Spinal cord (tissue), 10 donors: ENCODE measurements around the gene BCAS4. TPM values are rescaled to one million over a fixed set of nuclear protein-coding genes. Genes with fewer than 3 reads are reported as not detected.

Experiments
- DNase-seq, 6 donors: peaks; one replicate each; pipeline versions ENCODE4 v3.0.0 to v3.0.0-alpha.2; 2013 to 2015; ENCODE audit warnings: low spot score in 6 of 6, low read depth in 4 of 6
- H3K27ac ChIP-seq: one replicate; pipeline ENCODE4 v1.5.1; 2013; ENCODE audit warnings: low read depth, low read length, control low read depth
- H3K27me3 ChIP-seq: one replicate; pipeline ENCODE4 v1.6.1; 2013; ENCODE audit warnings: low read length; ENCODE audit not compliant: control insufficient read depth, insufficient read depth
- H3K36me3 ChIP-seq: one replicate; pipeline ENCODE4 v1.6.1; 2013; ENCODE audit warnings: low read length; ENCODE audit not compliant: control insufficient read depth, insufficient read depth
- H3K4me1 ChIP-seq: one replicate; pipeline ENCODE4 v1.6.1; 2013; ENCODE audit warnings: low read length; ENCODE audit not compliant: control insufficient read depth, insufficient read depth
- H3K4me3 ChIP-seq: one replicate; pipeline ENCODE4 v1.5.1; 2013; ENCODE audit warnings: low read depth, low read length, control low read depth
- H3K9me3 ChIP-seq: one replicate; pipeline ENCODE4 v1.6.1; 2013; ENCODE audit warnings: low read length; ENCODE audit not compliant: control insufficient read depth, insufficient read depth
- WGBS: methylation state at CpG from one replicate; pipeline ENCODE4 v1.1.5; 2013; ENCODE audit warnings: missing lambda C conversion rate; ENCODE audit not compliant: insufficient coverage; 5-methylcytosine and 5-hydroxymethylcytosine counted together
- polyA plus RNA-seq, 2 donors: library from polyadenylated mRNA; unstranded; fragments of 120-200 nt; gene quantifications; one replicate each; pipeline ENCODE4 v1.2.1, GENCODE V29; 2013; ENCODE audit not compliant: insufficient read length in 2 of 2
- total RNA-seq, 2 donors: library from RNA; depleted of rRNA in 1 of 2; stranded (reverse); fragments of 120-200 nt in 1 of 2; fragments of >200 nt in 1 of 2; gene quantifications; one replicate each; pipeline versions ENCODE4 v1.2.3 to v1.2.4, GENCODE V29; 2013 to 2014
- donor health status: healthy.

The BCAS4 gene
- total and polyA plus RNA-seq, 4 donors, result 7.8 to 16.6 (median 14.3) TPM

DNA sequence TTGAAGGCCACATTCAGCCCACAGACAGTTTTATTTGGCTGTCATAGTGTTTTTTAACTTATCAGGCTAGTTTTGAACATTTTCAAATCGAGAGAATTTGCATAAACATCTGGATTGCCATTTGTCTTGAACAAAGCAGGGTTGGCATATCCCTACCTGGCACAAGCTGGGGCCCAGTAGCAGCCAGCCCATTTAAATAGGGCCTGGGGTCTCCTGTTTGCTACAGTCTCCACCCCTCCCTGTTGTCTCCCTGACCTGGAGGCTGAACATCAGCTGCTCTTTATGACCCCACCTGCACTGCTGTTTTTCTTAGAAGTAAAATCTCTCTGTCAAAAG, 10.5 kb downstream of the BCAS4 start:
- WGBS, result 63% methylated on average over 1 of the region's 1 CpG
- Histone ChIP-seq H3K27me3 (no peaks in the 10 kb centered on the region), H3K4me1 (no peaks in the 10 kb centered on the region), H3K27ac (no peak overlapping the region), H3K9me3 (no peaks in the 10 kb centered on the region), H3K36me3 (no peaks in the 10 kb centered on the region), H3K4me3 (no peak overlapping the region)
- DNase-seq, result no peak

- 89% methylated on average over 3 of the region's 5 CpGs for WGBS
- Histone ChIP-seq H3K9me3 (no peaks in the 10 kb centered on the region), H3K4me3 (no peak overlapping the region), H3K27me3 (no peaks in the 10 kb centered on the region), H3K4me1 (no peaks in the 10 kb centered on the region), H3K27ac (no peak overlapping the region), H3K36me3 (no peaks in the 10 kb centered on the region)
- DNase-seq, result no peak
Measured at GRCh38 chr20:50806126-50806768, 11.4 kb downstream of the BCAS4 start.

GRCh38 chr20:50810063-50810462, 15.2 kb downstream of the BCAS4 start:
- H3K36me3 ChIP-seq, result no peaks in the 10 kb centered on the region
- no peak for DNase-seq
- WGBS, result 94% methylated on average over 2 of the region's 4 CpGs
- peaks cover 12% of the 10 kb centered on the region for H3K4me1 ChIP-seq
- no peaks in the 10 kb centered on the region for H3K9me3 ChIP-seq
- H3K4me3 ChIP-seq, result no peak overlapping the region
- no peak overlapping the region for H3K27ac ChIP-seq
- H3K27me3 ChIP-seq, result no peaks in the 10 kb centered on the region

- DNase-seq, result no peak
- no peaks in the 10 kb centered on the region for H3K27me3 ChIP-seq
- peaks cover 14% of the 10 kb centered on the region for H3K4me1 ChIP-seq
- no peak overlapping the region for H3K4me3 ChIP-seq
- 98% methylated on average over 4 of the region's 4 CpGs for WGBS
- H3K36me3 ChIP-seq, result no peaks in the 10 kb centered on the region
- H3K9me3 ChIP-seq, result no peaks in the 10 kb centered on the region
- no peak overlapping the region for H3K27ac ChIP-seq
Measured at GRCh38 chr20:50810842-50811241, 16.0 kb downstream of the BCAS4 start.

DNA sequence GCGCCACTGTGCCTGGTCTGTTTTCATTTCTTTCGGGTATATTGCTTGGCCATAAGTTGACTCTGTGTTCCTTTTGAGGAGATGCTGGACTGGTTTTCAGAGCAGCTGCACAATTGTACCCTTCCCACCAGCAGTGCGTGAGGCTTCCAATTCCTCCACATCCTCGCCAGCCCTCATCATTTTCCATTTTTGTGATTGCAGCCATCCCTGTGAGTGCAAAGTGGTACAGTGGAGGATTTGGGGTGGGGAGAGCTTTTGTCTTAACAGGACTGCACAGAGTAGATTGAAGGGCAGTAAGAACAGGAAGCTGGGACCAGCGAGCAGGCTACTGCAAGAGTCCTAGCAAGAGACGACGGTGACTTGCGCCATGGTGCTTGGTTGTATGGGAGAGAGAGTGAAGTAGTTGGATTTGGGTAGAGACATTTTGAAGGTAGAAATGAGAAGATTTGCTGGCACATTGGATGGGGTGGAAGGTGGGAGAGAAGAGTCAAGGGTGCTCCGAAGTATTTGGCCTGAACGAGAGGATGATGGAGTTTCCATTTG, 18.3 kb downstream of the BCAS4 start:
- H3K27ac ChIP-seq, result no peak overlapping the region
- H3K27me3 ChIP-seq, result no peaks in the 10 kb centered on the region
- H3K9me3 ChIP-seq, result no peaks in the 10 kb centered on the region
- H3K4me3 ChIP-seq, result no peak overlapping the region
- DNase-seq, result no peak
- no peaks in the 10 kb centered on the region for H3K36me3 ChIP-seq
- peaks cover 20% of the 10 kb centered on the region for H3K4me1 ChIP-seq
- 96% methylated on average over 5 of the region's 10 CpGs for WGBS

- Histone ChIP-seq H3K9me3 (no peaks in the 10 kb centered on the region), H3K4me1 (peaks cover 25% of the 10 kb centered on the region), H3K27me3 (no peaks in the 10 kb centered on the region), H3K4me3 (no peak overlapping the region), H3K36me3 (no peaks in the 10 kb centered on the region), H3K27ac (no peak overlapping the region)
- peak in 1 of 6 donors; percentile 54 for DNase-seq
- 16% methylated on average over 6 of the region's 9 CpGs for WGBS
Measured at GRCh38 chr20:50813801-50814200, 18.9 kb downstream of the BCAS4 start.

DNA sequence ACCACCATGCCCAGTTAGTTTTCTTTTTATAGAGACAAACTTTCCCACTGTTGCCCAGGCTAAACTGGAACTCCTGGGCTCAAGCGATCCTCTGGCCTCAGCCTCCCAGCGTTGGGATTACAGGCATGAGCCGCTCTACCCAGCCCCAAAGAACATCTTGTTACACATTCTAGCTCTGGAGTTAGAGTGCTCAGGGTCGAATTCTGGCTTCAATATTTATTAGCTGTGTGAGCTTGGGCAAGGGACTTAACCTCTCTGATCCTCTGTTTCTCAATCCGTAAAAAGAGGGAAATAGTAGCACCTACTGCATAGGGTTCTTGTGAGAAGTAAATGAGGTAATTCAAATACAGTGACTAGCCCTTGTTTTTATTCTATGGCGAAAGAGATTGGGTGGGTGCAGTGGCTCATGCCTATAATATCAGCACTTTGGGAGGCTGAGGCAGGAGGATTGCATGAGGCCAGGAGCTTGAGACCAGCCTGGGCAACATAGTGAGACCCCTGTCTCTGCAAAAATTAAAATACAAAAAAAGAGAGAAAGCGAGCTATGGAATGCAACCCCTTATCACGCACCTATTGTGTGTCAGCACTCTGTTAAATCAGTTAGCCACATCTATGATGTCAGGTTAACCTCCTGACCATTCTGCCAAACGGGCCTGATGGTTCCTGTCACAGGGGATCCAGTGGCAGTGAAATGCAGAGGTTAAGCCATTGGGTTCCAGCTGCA, 19.7 kb downstream of the BCAS4 start:
- no peaks in the 10 kb centered on the region for H3K9me3 ChIP-seq
- no peak overlapping the region for H3K4me3 ChIP-seq
- no peaks in the 10 kb centered on the region for H3K27me3 ChIP-seq
- no peak for DNase-seq
- H3K4me1 ChIP-seq, result peaks cover 25% of the 10 kb centered on the region
- H3K27ac ChIP-seq, result no peak overlapping the region
- 98% methylated on average over 5 of the region's 9 CpGs for WGBS
- no peaks in the 10 kb centered on the region for H3K36me3 ChIP-seq

GRCh38 chr20:50815162-50815989, 20.5 kb downstream of the BCAS4 start:
- Histone ChIP-seq H3K27me3 (no peaks in the 10 kb centered on the region), H3K4me3 (no peak overlapping the region), H3K27ac (no peak overlapping the region), H3K9me3 (no peaks in the 10 kb centered on the region), H3K36me3 (peaks cover 2% of the 10 kb centered on the region), H3K4me1 (peaks cover 26% of the 10 kb centered on the region)
- WGBS, result 81% methylated on average over 9 of the region's 15 CpGs
- no peak for DNase-seq

- no peak for DNase-seq
- H3K36me3 ChIP-seq, result peaks cover 2% of the 10 kb centered on the region
- 72% methylated on average over 6 of the region's 10 CpGs for WGBS
- H3K4me3 ChIP-seq, result no peak overlapping the region
- H3K27ac ChIP-seq, result no peak overlapping the region
- H3K4me1 ChIP-seq, result peaks cover 36% of the 10 kb centered on the region
- H3K27me3 ChIP-seq, result no peaks in the 10 kb centered on the region
- no peaks in the 10 kb centered on the region for H3K9me3 ChIP-seq
Measured at GRCh38 chr20:50817776-50818172, 22.9 kb downstream of the BCAS4 start.
